Measurements from ENCODE around the gene MRPL53. TPM values are rescaled to one million over a fixed set of nuclear protein-coding genes. Genes with fewer than 3 reads are reported as not detected.
A peak's percentile ranks its signal among the peaks of the same experiment; 100 is the strongest.

The MRPL53 gene
- total and polyA plus RNA-seq, 2 of the 13 experiments (the other 11 are each of a cell fraction or from before 2014, with no cell fraction given), result 34.3 to 51.9 TPM

GRCh38 chr2:74512744-74513604, 40.5 kb upstream of the MRPL53 start (continued):
- TF ChIP-seq ZFP41 (CRISPR knock-in tag; IDR thresholded peaks at IDR 0.05; ENCODE audit: borderline replicate concordance) (no peak), DMAP1 (CRISPR knock-in tag; IDR thresholded peaks at IDR 0.05) (no peak), AHDC1 (CRISPR knock-in tag; IDR thresholded peaks at IDR 0.05; ENCODE audit: borderline replicate concordance) (no peak), PHF21A (CRISPR knock-in tag; IDR thresholded peaks at IDR 0.05) (peak; percentile 37; the same call in 1 of the 2 replicates), HNF4A (CRISPR knock-in tag; IDR thresholded peaks at IDR 0.05) (no peak; the same call in 1 of the 2 replicates), ZNF737 (CRISPR knock-in tag; IDR thresholded peaks at IDR 0.05; ENCODE audit: borderline replicate concordance) (no peak), ZNF224 (CRISPR knock-in tag; IDR thresholded peaks at IDR 0.05) (0 out of 2 replicates have a peak, but pooled peaks have one; percentile 67), DMTF1 (CRISPR knock-in tag; IDR thresholded peaks at IDR 0.05) (no peak), ZNF207 (IDR thresholded peaks at IDR 0.05; ENCODE audit: borderline replicate concordance) (no peak), LCORL (IDR thresholded peaks at IDR 0.05) (no peak), LCORL (CRISPR knock-in tag; IDR thresholded peaks at IDR 0.05) (peak; percentile 82), SATB2 (CRISPR knock-in tag; IDR thresholded peaks at IDR 0.05) (no peak), E2F1 (CRISPR knock-in tag; IDR thresholded peaks at IDR 0.05) (no peak), CBX5 (CRISPR knock-in tag; IDR thresholded peaks at IDR 0.05; ENCODE audit: borderline replicate concordance) (no peak; the same call in 1 of the 2 replicates), PPARG (CRISPR knock-in tag; conservative IDR thresholded peaks at IDR 0.05) (no peak), FOXO1 (CRISPR knock-in tag; IDR thresholded peaks at IDR 0.05) (0 out of 2 replicates have a peak, but pooled peaks have one; percentile 13), ZNF724P (CRISPR knock-in tag; IDR thresholded peaks at IDR 0.05; ENCODE audit: borderline replicate concordance) (no peak), ZNF512B (CRISPR knock-in tag; IDR thresholded peaks at IDR 0.05; ENCODE audit: borderline replicate concordance) (no peak)

Measured in HepG2 (cell line).